Uterus (tissue), 4 donors: Measurements from ENCODE around the gene PCP4L1. TPM values are rescaled to one million over a fixed set of nuclear protein-coding genes. Genes with fewer than 3 reads are reported as not detected.

ENCODE experiments used
- DNase-seq, 2 donors: peaks; one replicate each; pipeline ENCODE4 v3.0.0-alpha.2; 2019 to 2020
- H3K27ac ChIP-seq, 2 donors: fragments of 200-600 bp; sonication (generic); 1 replicate in 1 of 2; 2 replicates in 1 of 2; pipeline ENCODE4 v1.5.1; 2016 to 2018
- H3K27me3 ChIP-seq, 2 donors: fragments of 200-600 bp; sonication (generic); one replicate each; pipeline ENCODE4 v1.5.1; 2018 to 2019; ENCODE audit warnings: control low read depth in 1 of 2
- H3K36me3 ChIP-seq, 2 donors: fragments of 200-600 bp; sonication (generic); one replicate each; pipeline ENCODE4 v1.5.1; 2019; ENCODE audit warnings: control low read depth in 1 of 2
- H3K4me1 ChIP-seq, 2 donors: fragments of 200-600 bp; sonication (generic); one replicate each; pipeline ENCODE4 v1.5.1; 2018 to 2019; ENCODE audit warnings: control low read depth in 1 of 2
- H3K4me3 ChIP-seq, 2 donors: fragments of 200-600 bp; sonication (generic); 1 replicate in 1 of 2; 2 replicates in 1 of 2; pipeline ENCODE4 v1.5.1; 2018 to 2019; ENCODE audit warnings: mild to moderate bottlenecking in 1 of 2
- H3K9me3 ChIP-seq, 2 donors: fragments of 200-600 bp; sonication (generic); one replicate each; pipeline ENCODE4 v1.5.1; 2019; ENCODE audit warnings: control low read depth in 1 of 2
- CTCF ChIP-seq, 4 experiments: fragments of 200-600 bp in 2 of 4; fragments of 450-650 bp in 2 of 4; sonication (generic) in 2 of 4; IDR thresholded peaks; one replicate each; pipeline ENCODE4 v1.5.1; 2016 to 2019; ENCODE audit warnings: antibody characterized with exemption in 4 of 4, mild to moderate bottlenecking in 2 of 4, moderate library complexity in 1 of 4
- POLR2A ChIP-seq, 2 donors: fragments of 450-650 bp; IDR thresholded peaks; one replicate each; pipeline ENCODE4 v1.6.1; 2016; ENCODE audit warnings: antibody characterized with exemption in 2 of 2, mild to moderate bottlenecking in 1 of 2, moderate library complexity in 1 of 2
- intact Hi-C: fragments of 100-400 bp; cut with DNase I; formaldehyde crosslinking; loops from one replicate; pipeline ENCODE4 v1.15.1; 2023; ENCODE audit warnings: low total_unique reads
- total RNA-seq, 4 donors: library from RNA; depleted of rRNA in 3 of 4; stranded (reverse); fragments of >200 nt in 3 of 4; gene quantifications; one replicate each; pipeline versions ENCODE4 v1.1.0 to v1.2.4, GENCODE V29; 2014 to 2023
- donor health status: DM: yes; HTN: yes; CAD: no.

Gene PCP4L1
- total RNA-seq, 4 donors from 2014 or later = 0.77 to 3.1 (median 1.9) TPM; not detected in 1

- Histone ChIP-seq H3K27ac (peak overlapping the region; percentile 54 to 60), H3K9me3 (no peaks in the 10 kb centered on the region), H3K4me3 (no peak overlapping the region), H3K4me1 (no peaks in the 10 kb centered on the region), H3K36me3 (no peaks in the 10 kb centered on the region), H3K27me3 (no peaks in the 10 kb centered on the region)
- intact Hi-C loops = loop anchor here (10.0 kb wide), 1 partner anchor 1012 kb away; the partner anchor contains the start of gene PEA15
- no peak for TF ChIP-seq POLR2A (IDR thresholded peaks at IDR 0.05)
- no peak for TF ChIP-seq CTCF (IDR thresholded peaks at IDR 0.05)
- DNase-seq = no peak
Observed at GRCh38 chr1:161216945-161217712, 41.4 kb upstream of the PCP4L1 start.

GRCh38 chr1:161217831-161218230 is 40.7 kb upstream of the PCP4L1 start:
- no peaks in the 10 kb centered on the region for H3K27me3 ChIP-seq
- no peaks in the 10 kb centered on the region for H3K9me3 ChIP-seq
- no peak for DNase-seq
- peak overlapping the region; percentile 43 to 54 for H3K27ac ChIP-seq
- TF ChIP-seq POLR2A (IDR thresholded peaks at IDR 0.05) = no peak
- TF ChIP-seq CTCF (IDR thresholded peaks at IDR 0.05) = no peak
- intact Hi-C loops = loop anchor here (10.0 kb wide), 1 partner anchor 1013 kb away; the partner anchor contains the start of gene PEA15
- no peaks in the 10 kb centered on the region for H3K4me1 ChIP-seq
- H3K4me3 ChIP-seq = no peak overlapping the region
- H3K36me3 ChIP-seq = no peaks in the 10 kb centered on the region

- Histone ChIP-seq H3K4me1 (no peaks in the 10 kb centered on the region), H3K9me3 (no peaks in the 10 kb centered on the region), H3K4me3 (no peak overlapping the region), H3K36me3 (no peaks in the 10 kb centered on the region), H3K27ac (no peak overlapping the region), H3K27me3 (no peaks in the 10 kb centered on the region)
- DNase-seq = no peak
- intact Hi-C loops = loop anchor here (10.0 kb wide), 1 partner anchor 1014 kb away; the partner anchor contains the start of gene PEA15
- no peak for TF ChIP-seq CTCF (IDR thresholded peaks at IDR 0.05)
- TF ChIP-seq POLR2A (IDR thresholded peaks at IDR 0.05) = no peak
Observed at GRCh38 chr1:161218301-161219077, 40.1 kb upstream of the PCP4L1 start.

GRCh38 chr1:161219078-161219892 is 39.3 kb upstream of the PCP4L1 start:
- H3K36me3 ChIP-seq = no peaks in the 10 kb centered on the region
- H3K4me1 ChIP-seq = no peaks in the 10 kb centered on the region
- H3K9me3 ChIP-seq = no peaks in the 10 kb centered on the region
- H3K4me3 ChIP-seq = no peak overlapping the region
- no peaks in the 10 kb centered on the region for H3K27me3 ChIP-seq
- no peak for TF ChIP-seq POLR2A (IDR thresholded peaks at IDR 0.05)
- no peak for TF ChIP-seq CTCF (IDR thresholded peaks at IDR 0.05)
- intact Hi-C loops = loop anchor here (10.0 kb wide), 1 partner anchor 1014 kb away; the partner anchor contains the start of gene PEA15
- no peak for DNase-seq
- H3K27ac ChIP-seq = no peak overlapping the region
